ENCODE results near the gene OR6X1.
A peak's percentile ranks its signal among the peaks of the same experiment; 100 is the strongest.
"Not testable (repeated sequence)": the region's sequence is repeated elsewhere in the genome, so short reads cannot be mapped to it uniquely, and the experiment has no call there.

The OR6X1 gene

DNA sequence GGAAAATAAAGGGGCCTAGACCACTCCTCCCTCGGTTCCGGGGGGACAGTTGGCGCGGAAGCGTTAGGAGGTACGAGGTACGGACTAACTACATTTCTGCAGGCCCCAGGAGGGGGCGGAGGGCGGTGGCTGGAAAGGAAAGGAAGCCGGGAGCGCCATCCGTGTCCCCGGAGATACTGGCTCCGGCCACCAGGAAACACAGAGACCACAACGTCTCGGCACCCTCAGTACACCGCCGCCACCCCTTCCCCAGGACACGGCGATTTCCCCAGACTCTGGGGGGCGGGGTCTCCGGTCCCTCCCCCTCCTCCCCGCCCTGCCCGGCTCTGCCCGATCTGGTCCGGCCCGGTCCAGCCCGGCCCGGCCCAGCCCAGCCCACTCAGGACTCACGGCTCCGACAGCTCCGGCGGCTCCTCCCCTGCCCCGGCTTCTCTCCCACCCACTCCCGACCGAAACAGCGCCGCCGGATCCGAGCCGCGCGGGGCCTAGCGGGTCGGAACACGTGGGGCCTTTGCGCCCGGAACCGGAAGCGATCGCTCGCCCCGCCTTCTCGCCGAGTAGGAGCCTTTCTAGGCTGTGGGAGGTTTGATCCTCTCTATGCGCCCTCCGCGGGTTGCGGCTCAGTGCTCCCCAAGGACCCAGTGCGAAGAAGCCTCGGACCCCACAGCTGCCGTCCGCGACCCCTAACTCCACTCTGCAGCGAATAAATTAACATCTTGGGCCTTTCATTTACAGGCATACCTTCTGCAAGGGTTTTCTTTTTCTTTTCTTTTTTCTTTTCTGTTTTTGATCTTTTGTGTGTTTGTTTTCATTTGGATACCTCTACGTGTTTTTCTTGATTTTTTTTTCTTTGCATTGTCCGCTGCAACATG, 12.9 kb downstream of the OR6X1 start, which contains the start of gene ZNF202:
Gene ZNF202, minus strand, starts transcription at position 502 of the 872 bp plus-strand sequence. CDS start 10,772 bp downstream, outside the sequence.
- H3K9me3 Mint-ChIP-seq: no peaks in the 10 kb centered on the region
- peak within 1 kb of the TSS; percentile 87 for H3K4me3 Mint-ChIP-seq
- no peaks in the 10 kb centered on the region for H3K27me3 Mint-ChIP-seq
- H3K27ac Mint-ChIP-seq: peak within 1 kb of the TSS; percentile 94
- peaks cover 52% of the 10 kb centered on the region for H3K36me3 Mint-ChIP-seq (ENCODE audit: low read depth)
- H3K4me1 Mint-ChIP-seq (ENCODE audit: low read depth): peaks cover 39% of the 10 kb centered on the region
- peak; percentile 94 for DNase-seq

DNA sequence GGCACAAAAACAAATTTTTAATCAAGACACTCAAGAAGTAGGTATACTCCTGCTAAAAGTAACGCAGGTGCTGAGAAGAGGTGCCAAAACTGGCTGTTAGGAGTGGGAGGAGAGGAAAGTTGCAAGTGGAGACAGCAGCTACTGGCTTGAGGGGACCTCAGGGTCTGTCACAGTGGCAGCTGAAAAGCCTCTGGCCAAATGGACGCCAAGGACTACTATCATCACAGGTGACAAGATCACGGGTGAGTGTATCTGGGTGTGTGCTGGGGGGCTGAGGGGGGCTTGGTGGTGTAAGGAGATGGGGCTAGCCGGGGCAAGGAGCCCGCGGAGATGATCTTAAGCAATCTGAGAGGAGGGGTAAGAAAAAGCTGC, 13.5 kb downstream of the OR6X1 start:
- no peaks in the 10 kb centered on the region for H3K9me3 Mint-ChIP-seq
- no peaks in the 10 kb centered on the region for H3K27me3 Mint-ChIP-seq
- H3K36me3 Mint-ChIP-seq (ENCODE audit: low read depth): peaks cover 54% of the 10 kb centered on the region
- peak overlapping the region; percentile 94 for H3K27ac Mint-ChIP-seq
- H3K4me3 Mint-ChIP-seq: peak overlapping the region; percentile 87
- no peak for DNase-seq
- H3K4me1 Mint-ChIP-seq (ENCODE audit: low read depth): peaks cover 39% of the 10 kb centered on the region

DNA sequence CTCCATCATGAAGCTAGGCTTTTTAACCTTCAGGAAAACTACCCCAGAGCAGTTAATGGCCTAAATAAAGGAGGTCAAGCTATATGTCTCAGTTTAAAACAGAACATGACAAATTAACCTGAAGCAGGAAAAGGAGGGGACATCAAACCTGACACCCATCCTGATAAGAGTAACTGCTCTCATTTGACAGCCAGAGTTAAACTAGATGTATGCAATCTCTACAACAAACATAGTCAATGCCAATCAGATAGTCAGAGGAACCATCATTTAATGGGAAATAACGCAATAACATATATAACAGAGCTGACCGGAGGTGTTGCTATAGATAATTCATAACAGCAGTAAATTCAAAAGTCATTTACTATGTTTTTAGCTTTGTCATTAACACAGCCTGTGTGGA, 15.9 kb downstream of the OR6X1 start:
- Mint-ChIP-seq H3K4me1 (ENCODE audit: low read depth) (peaks cover 39% of the 10 kb centered on the region), H3K36me3 (ENCODE audit: low read depth) (peaks cover 54% of the 10 kb centered on the region), H3K27ac (no peak overlapping the region), H3K9me3 (no peaks in the 10 kb centered on the region), H3K27me3 (no peaks in the 10 kb centered on the region), H3K4me3 (no peak overlapping the region)
- DNase-seq: no peak

DNA sequence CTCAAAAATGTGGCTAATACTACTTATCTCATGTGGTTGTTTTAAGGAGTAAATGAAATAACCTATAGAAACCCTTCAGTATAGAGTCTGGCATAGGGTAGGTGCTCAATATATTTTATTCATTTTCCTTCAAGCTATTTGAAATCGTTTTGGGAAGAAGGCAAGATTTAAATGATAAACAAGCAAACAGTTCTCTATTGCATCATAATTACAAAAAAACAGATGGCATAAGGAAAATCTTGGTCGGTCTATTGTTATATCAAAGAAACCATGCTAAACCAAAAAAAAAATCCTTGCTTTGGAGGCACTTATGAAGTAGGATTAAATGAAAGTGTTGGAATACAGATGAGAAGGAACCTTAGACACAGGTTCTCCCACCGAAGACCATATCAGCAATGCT, 17.5 kb downstream of the OR6X1 start:
- peaks cover 52% of the 10 kb centered on the region for H3K36me3 Mint-ChIP-seq (ENCODE audit: low read depth)
- no peaks in the 10 kb centered on the region for H3K27me3 Mint-ChIP-seq
- H3K4me3 Mint-ChIP-seq: no peak overlapping the region
- no peak for DNase-seq
- H3K27ac Mint-ChIP-seq: no peak overlapping the region
- peaks cover 29% of the 10 kb centered on the region for H3K4me1 Mint-ChIP-seq (ENCODE audit: low read depth)
- no peaks in the 10 kb centered on the region for H3K9me3 Mint-ChIP-seq

DNA sequence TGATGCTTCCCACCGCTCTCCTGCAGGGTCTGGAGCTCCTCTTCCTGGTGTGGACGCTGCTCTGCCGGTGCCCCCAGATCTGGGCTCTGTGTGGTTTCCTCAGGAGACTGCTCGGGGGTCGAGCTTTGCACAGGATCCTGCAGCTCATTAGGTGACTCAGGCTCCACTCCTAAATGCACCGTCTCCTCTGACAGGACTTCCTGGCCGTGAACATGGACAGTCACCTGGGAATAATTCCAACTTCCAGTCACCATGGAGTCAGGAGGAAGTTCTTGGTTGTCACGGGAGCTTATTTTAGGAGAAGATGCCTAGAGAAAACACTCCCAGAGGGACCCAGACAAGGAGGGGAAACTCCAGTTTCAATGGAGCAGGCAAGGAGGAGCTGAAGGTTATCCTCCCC, 24.7 kb downstream of the OR6X1 start:
- H3K9me3 Mint-ChIP-seq: peaks cover 25% of the 10 kb centered on the region
- DNase-seq: no peak
- no peaks in the 10 kb centered on the region for H3K27me3 Mint-ChIP-seq
- no peaks in the 10 kb centered on the region for H3K36me3 Mint-ChIP-seq (ENCODE audit: low read depth)
- H3K27ac Mint-ChIP-seq: no peak overlapping the region
- no peak overlapping the region for H3K4me3 Mint-ChIP-seq
- H3K4me1 Mint-ChIP-seq (ENCODE audit: low read depth): no peaks in the 10 kb centered on the region

DNA sequence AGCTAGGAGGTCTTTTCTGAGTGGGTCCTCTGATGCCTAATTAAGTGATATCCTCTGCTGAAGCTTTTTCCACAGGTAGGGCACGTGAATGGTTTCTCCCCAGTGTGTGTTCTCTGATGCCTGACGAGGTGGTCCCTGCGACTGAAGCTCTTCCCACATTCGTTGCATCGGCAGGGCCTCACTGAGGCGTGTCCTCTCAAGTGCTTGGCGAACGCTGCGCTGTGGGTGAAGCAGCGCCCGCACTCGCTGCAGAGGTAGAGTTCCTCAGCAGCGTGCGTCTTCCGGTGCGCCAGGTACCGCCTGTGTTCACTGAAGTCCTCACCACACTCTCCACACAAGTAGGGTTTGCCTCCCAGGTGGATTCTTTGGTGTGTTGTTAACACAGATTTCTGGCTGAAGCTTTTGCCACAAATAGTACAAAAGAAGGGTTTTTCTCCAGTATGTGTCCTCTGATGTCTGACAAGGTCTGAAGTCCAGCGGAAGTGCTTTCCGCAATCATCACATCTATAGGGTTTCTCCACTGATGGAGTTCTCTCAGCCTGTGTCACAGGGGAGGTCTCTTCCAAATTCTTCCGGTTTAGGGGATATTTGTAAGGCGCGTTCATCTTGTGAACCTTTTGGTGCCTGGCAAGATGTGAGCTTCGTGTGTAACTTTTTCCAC, 28.2 kb downstream of the OR6X1 start:
- H3K27me3 Mint-ChIP-seq: no peaks in the 10 kb centered on the region
- no peak overlapping the region for H3K4me3 Mint-ChIP-seq
- H3K36me3 Mint-ChIP-seq (ENCODE audit: low read depth): peaks cover 2% of the 10 kb centered on the region
- DNase-seq: no peak
- H3K4me1 Mint-ChIP-seq (ENCODE audit: low read depth): no peaks in the 10 kb centered on the region
- no peak overlapping the region for H3K27ac Mint-ChIP-seq
- peaks cover 31% of the 10 kb centered on the region for H3K9me3 Mint-ChIP-seq

DNA sequence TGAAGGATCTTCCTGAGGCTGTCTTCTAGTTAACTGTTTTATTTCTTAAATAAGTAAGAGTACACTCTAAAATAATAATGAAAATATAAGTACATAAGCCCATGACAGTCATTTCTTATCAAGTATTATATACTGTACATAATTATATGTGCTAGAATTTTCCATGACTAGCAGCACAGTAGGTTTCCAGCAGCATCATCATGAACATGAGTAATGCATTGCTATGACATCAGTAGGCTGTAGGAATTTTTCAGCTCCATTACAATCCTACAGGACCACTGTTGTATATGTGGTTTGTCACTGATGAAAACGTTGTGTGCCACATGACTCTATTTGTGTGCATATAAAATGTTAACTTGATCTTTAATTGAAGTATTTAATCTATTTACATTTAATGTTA, 34.9 kb downstream of the OR6X1 start:
- H3K9me3 Mint-ChIP-seq: peaks cover 5% of the 10 kb centered on the region
- H3K4me1 Mint-ChIP-seq (ENCODE audit: low read depth): peaks cover 6% of the 10 kb centered on the region
- peaks cover 24% of the 10 kb centered on the region for H3K27me3 Mint-ChIP-seq
- H3K36me3 Mint-ChIP-seq (ENCODE audit: low read depth): peaks cover 2% of the 10 kb centered on the region
- DNase-seq: no peak
- H3K4me3 Mint-ChIP-seq: no peak overlapping the region
- no peak overlapping the region for H3K27ac Mint-ChIP-seq

DNA sequence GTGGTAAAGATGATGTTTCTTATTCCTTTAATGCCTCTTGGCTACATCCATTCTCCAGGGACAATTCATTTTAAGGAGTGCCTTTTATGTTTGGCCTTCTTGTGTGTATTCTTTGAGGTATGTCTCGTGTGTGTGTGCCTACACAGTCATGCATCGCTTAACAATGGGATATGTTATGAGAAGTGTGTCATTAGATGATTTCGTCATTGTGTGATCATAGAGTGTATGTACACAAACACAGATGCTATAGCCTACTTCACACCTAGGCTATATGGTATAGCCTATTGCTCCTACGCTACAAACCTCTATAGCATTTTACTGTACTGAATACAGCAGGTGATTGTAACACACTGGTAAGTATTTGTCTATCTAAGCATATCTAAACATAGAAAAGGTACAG, 35.8 kb downstream of the OR6X1 start:
- DNase-seq: no peak
- Mint-ChIP-seq H3K36me3 (ENCODE audit: low read depth) (peaks cover 2% of the 10 kb centered on the region), H3K9me3 (peaks cover 4% of the 10 kb centered on the region), H3K27me3 (peaks cover 24% of the 10 kb centered on the region), H3K27ac (no peak overlapping the region), H3K4me3 (no peak overlapping the region), H3K4me1 (ENCODE audit: low read depth) (peaks cover 6% of the 10 kb centered on the region)

DNA sequence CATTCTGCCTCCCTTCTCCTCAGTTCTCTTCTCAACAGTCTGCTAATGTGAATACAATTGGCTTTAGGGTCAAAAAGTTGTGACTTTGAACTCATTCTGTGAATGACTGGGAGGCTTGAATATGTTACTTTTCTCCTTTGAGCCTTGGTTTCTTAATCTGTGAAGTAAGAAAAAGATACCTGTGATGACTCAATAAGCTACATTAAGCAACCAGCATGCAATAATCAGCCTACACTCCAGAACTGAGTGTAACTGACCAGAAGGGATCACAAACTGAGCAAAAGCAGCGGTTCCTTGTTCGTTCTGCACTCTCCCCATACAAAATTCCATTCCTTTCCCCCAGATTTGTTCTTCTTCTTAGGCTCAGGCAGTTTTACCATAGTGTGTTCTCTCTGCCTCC, 36.3 kb downstream of the OR6X1 start:
- peaks cover 6% of the 10 kb centered on the region for H3K4me1 Mint-ChIP-seq (ENCODE audit: low read depth)
- peaks cover 2% of the 10 kb centered on the region for H3K36me3 Mint-ChIP-seq (ENCODE audit: low read depth)
- H3K27me3 Mint-ChIP-seq: peaks cover 25% of the 10 kb centered on the region
- no peak overlapping the region for H3K27ac Mint-ChIP-seq
- no peak for DNase-seq
- peaks cover 1% of the 10 kb centered on the region for H3K9me3 Mint-ChIP-seq
- H3K4me3 Mint-ChIP-seq: no peak overlapping the region

DNA sequence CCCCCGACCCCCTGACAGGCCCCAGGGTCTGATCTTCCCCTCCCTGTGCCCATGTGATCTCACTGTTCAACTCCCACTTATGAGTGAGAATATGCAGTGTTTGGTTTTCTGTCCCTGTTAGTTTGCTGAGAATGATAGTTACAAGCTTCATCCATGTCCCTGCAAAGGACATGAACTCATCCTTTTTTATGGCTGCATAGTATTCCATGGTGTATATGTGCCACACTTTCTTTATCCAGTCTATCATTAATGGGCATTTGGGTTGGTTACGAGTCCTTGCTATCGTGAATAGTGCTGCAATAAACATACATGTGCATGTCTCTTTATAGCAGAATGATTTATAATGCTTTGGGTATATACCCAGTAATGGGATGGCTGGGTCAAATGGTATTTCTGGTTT, 41.7 kb downstream of the OR6X1 start:
- DNase-seq; H3K4me1 Mint-ChIP-seq (ENCODE audit: low read depth); H3K27ac Mint-ChIP-seq; H3K36me3 Mint-ChIP-seq (ENCODE audit: low read depth); H3K9me3 Mint-ChIP-seq; H3K4me3 Mint-ChIP-seq: not testable (repeated sequence)
- H3K27me3 Mint-ChIP-seq: peaks cover 34% of the 10 kb centered on the region

DNA sequence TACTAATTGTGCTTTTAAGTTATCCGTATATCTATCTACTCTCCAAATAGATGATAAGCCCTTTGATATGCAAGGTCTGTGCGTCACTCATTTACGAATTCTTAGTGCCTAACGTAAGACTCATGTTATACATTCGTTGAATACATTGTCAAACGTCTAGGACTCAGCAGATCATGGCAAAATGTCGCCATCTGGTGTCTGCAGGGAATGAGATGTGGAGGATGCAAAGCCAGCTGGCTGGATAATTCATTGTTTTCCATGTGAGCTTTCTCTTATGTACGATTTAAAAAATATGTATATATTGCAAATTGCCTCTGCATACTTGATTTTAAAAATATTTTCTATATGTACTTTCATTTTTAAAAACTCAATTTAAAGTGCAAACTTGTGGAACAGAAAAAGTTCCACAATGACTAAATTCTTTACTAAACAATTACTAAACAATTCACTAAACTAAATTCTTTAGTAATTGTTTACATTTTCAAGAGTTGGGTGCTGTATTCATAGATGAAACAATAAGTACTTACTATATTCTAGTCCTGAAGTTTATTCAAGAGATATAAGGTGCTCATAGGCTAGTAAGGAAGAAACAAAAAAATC, 46.6 kb downstream of the OR6X1 start:
- no peaks in the 10 kb centered on the region for H3K9me3 Mint-ChIP-seq
- H3K4me3 Mint-ChIP-seq: no peak overlapping the region
- no peaks in the 10 kb centered on the region for H3K36me3 Mint-ChIP-seq (ENCODE audit: low read depth)
- peaks cover 12% of the 10 kb centered on the region for H3K27me3 Mint-ChIP-seq
- H3K4me1 Mint-ChIP-seq (ENCODE audit: low read depth): peaks cover 2% of the 10 kb centered on the region
- H3K27ac Mint-ChIP-seq: no peak overlapping the region
- DNase-seq: peak; percentile 51

DNA sequence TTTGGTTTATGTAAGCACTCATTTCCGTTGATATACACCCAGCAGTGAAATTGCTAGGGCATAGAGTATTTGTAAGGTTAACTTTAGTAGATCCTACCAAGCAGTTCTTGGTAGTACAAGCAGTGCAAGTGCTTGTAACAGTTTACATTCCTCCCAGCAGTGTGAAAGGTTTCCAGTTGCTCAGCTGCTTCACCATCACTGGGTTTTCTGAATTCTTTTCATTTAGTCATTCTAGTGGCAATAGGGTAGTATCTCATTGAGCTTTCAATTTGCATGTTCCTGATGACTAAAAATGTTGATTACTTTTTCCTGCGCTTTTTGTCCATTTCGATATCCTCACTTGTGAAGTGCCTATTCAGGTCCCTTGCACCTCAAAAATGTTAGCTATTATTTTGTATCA, 47.1 kb downstream of the OR6X1 start:
- Mint-ChIP-seq H3K9me3 (no peaks in the 10 kb centered on the region), H3K27ac (no peak overlapping the region), H3K4me3 (no peak overlapping the region), H3K27me3 (peaks cover 11% of the 10 kb centered on the region), H3K36me3 (ENCODE audit: low read depth) (no peaks in the 10 kb centered on the region), H3K4me1 (ENCODE audit: low read depth) (peaks cover 2% of the 10 kb centered on the region)
- no peak for DNase-seq

DNA sequence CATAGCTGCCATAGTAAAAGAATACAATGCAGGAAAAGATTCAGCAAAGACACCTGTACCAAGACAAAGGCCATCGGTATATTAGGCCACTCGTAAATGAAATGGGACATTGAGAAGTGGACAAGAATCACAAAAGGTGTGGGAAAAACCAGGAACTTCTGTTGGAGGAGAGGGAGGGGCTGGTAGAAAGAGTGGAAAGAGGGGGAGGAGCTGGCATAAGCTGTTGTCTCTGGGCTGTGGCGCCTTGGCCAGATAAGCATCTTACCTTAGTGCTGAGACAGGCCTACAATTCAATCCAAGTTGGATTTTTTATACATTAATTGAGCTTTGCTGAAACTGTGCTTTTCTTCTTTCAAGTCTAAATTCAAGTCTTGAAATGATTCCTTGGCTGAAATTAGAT, 50.0 kb downstream of the OR6X1 start:
- no peaks in the 10 kb centered on the region for H3K36me3 Mint-ChIP-seq (ENCODE audit: low read depth)
- H3K4me3 Mint-ChIP-seq: no peak overlapping the region
- no peaks in the 10 kb centered on the region for H3K9me3 Mint-ChIP-seq
- H3K27me3 Mint-ChIP-seq: peaks cover 12% of the 10 kb centered on the region
- no peak for DNase-seq
- no peak overlapping the region for H3K27ac Mint-ChIP-seq
- H3K4me1 Mint-ChIP-seq (ENCODE audit: low read depth): peaks cover 2% of the 10 kb centered on the region

Data from activated T-cell treated with anti-CD3 and anti-CD28 coated beads, Interleukin-2, amount 50 U/mL, for 24 hours (primary cell).